ENCODE results near the gene CNPY1.
"Not testable (repeated sequence)": the region's sequence is repeated elsewhere in the genome, so short reads cannot be mapped to it uniquely, and the experiment has no call there.

Gene CNPY1

GRCh38 chr7:155530601-155531000 lies 15.8 kb downstream of the CNPY1 start:
- Histone ChIP-seq H3K4me3 (ENCODE audit: low read length) (no peak overlapping the region), H3K9me3 (ENCODE audit: low read length) (no peaks in the 10 kb centered on the region), H3K27me3 (ENCODE audit: insufficient read depth, low read length) (peaks cover 21% of the 10 kb centered on the region), H3K36me3 (ENCODE audit: insufficient read depth, low read length) (no peaks in the 10 kb centered on the region), H2AFZ (ENCODE audit: low read depth, low read length) (no peak overlapping the region), H3K4me1 (ENCODE audit: insufficient read depth, low read length) (peaks cover 28% of the 10 kb centered on the region)

GRCh38 chr7:155529845-155530244 lies 16.5 kb downstream of the CNPY1 start:
- H3K4me3 ChIP-seq (ENCODE audit: low read length): no peak overlapping the region
- peaks cover 14% of the 10 kb centered on the region for H3K27me3 ChIP-seq (ENCODE audit: insufficient read depth, low read length)
- no peaks in the 10 kb centered on the region for H3K9me3 ChIP-seq (ENCODE audit: low read length)
- no peak overlapping the region for H2AFZ ChIP-seq (ENCODE audit: low read depth, low read length)
- H3K36me3 ChIP-seq (ENCODE audit: insufficient read depth, low read length): no peaks in the 10 kb centered on the region
- H3K4me1 ChIP-seq (ENCODE audit: insufficient read depth, low read length): peaks cover 28% of the 10 kb centered on the region

GRCh38 chr7:155529346-155529745 lies 17.0 kb downstream of the CNPY1 start:
- Histone ChIP-seq H3K27me3 (ENCODE audit: insufficient read depth, low read length) (peaks cover 10% of the 10 kb centered on the region), H3K4me1 (ENCODE audit: insufficient read depth, low read length) (peaks cover 26% of the 10 kb centered on the region)

GRCh38 chr7:155527664-155528063 lies 18.7 kb downstream of the CNPY1 start:
- Histone ChIP-seq H2AFZ (ENCODE audit: low read depth, low read length) (no peak overlapping the region), H3K9me3 (ENCODE audit: low read length) (no peaks in the 10 kb centered on the region), H3K4me3 (ENCODE audit: low read length) (no peak overlapping the region), H3K4me1 (ENCODE audit: insufficient read depth, low read length) (peaks cover 12% of the 10 kb centered on the region), H3K36me3 (ENCODE audit: insufficient read depth, low read length) (no peaks in the 10 kb centered on the region), H3K27me3 (ENCODE audit: insufficient read depth, low read length) (peaks cover 7% of the 10 kb centered on the region)

More at GRCh38 chr7:155529346-155529745, 17.0 kb downstream of the CNPY1 start:
- H3K4me3 ChIP-seq (ENCODE audit: low read length): no peak overlapping the region
- no peaks in the 10 kb centered on the region for H3K9me3 ChIP-seq (ENCODE audit: low read length)
- no peak overlapping the region for H2AFZ ChIP-seq (ENCODE audit: low read depth, low read length)
- no peaks in the 10 kb centered on the region for H3K36me3 ChIP-seq (ENCODE audit: insufficient read depth, low read length)

- Histone ChIP-seq H3K4me1 (ENCODE audit: insufficient read depth, low read length) (peaks cover 5% of the 10 kb centered on the region), H3K9me3 (ENCODE audit: low read length) (no peaks in the 10 kb centered on the region), H3K4me3 (ENCODE audit: low read length) (no peak overlapping the region), H2AFZ (ENCODE audit: low read depth, low read length) (no peak overlapping the region), H3K27me3 (ENCODE audit: insufficient read depth, low read length) (no peaks in the 10 kb centered on the region), H3K36me3 (ENCODE audit: insufficient read depth, low read length) (no peaks in the 10 kb centered on the region)
These were observed 20.1 kb downstream of the CNPY1 start for GRCh38 chr7:155526225-155526624.

GRCh38 chr7:155524018-155524556 lies 22.3 kb downstream of the CNPY1 start:
- Histone ChIP-seq H3K4me3 (ENCODE audit: low read length) (no peak overlapping the region), H3K9me3 (ENCODE audit: low read length) (no peaks in the 10 kb centered on the region), H3K27me3 (ENCODE audit: insufficient read depth, low read length) (no peaks in the 10 kb centered on the region)

GRCh38 chr7:155523168-155523675 lies 23.1 kb downstream of the CNPY1 start:
- H3K4me1 ChIP-seq (ENCODE audit: insufficient read depth, low read length): no peaks in the 10 kb centered on the region
- H3K9me3 ChIP-seq (ENCODE audit: low read length): no peaks in the 10 kb centered on the region
- no peak overlapping the region for H2AFZ ChIP-seq (ENCODE audit: low read depth, low read length)
- H3K36me3 ChIP-seq (ENCODE audit: insufficient read depth, low read length): no peaks in the 10 kb centered on the region
- no peaks in the 10 kb centered on the region for H3K27me3 ChIP-seq (ENCODE audit: insufficient read depth, low read length)
- H3K4me3 ChIP-seq (ENCODE audit: low read length): no peak overlapping the region

More at GRCh38 chr7:155524018-155524556, 22.3 kb downstream of the CNPY1 start:
- H3K4me1 ChIP-seq (ENCODE audit: insufficient read depth, low read length): no peaks in the 10 kb centered on the region
- H2AFZ ChIP-seq (ENCODE audit: low read depth, low read length): no peak overlapping the region
- H3K36me3 ChIP-seq (ENCODE audit: insufficient read depth, low read length): no peaks in the 10 kb centered on the region

GRCh38 chr7:155521743-155522398 lies 24.5 kb downstream of the CNPY1 start:
- no peak overlapping the region for H3K4me3 ChIP-seq (ENCODE audit: low read length)
- H3K36me3 ChIP-seq (ENCODE audit: insufficient read depth, low read length): no peaks in the 10 kb centered on the region
- H3K9me3 ChIP-seq (ENCODE audit: low read length): no peaks in the 10 kb centered on the region
- H3K27me3 ChIP-seq (ENCODE audit: insufficient read depth, low read length): no peaks in the 10 kb centered on the region
- H2AFZ ChIP-seq (ENCODE audit: low read depth, low read length): no peak overlapping the region
- no peaks in the 10 kb centered on the region for H3K4me1 ChIP-seq (ENCODE audit: insufficient read depth, low read length)

GRCh38 chr7:155521007-155521742 lies 25.2 kb downstream of the CNPY1 start:
- Histone ChIP-seq H3K27me3 (ENCODE audit: insufficient read depth, low read length) (no peaks in the 10 kb centered on the region), H2AFZ (ENCODE audit: low read depth, low read length) (no peak overlapping the region), H3K4me1 (ENCODE audit: insufficient read depth, low read length) (no peaks in the 10 kb centered on the region), H3K4me3 (ENCODE audit: low read length) (no peak overlapping the region), H3K36me3 (ENCODE audit: insufficient read depth, low read length) (no peaks in the 10 kb centered on the region), H3K9me3 (ENCODE audit: low read length) (no peaks in the 10 kb centered on the region)

GRCh38 chr7:155520114-155520513 lies 26.2 kb downstream of the CNPY1 start:
- Histone ChIP-seq H3K4me3 (ENCODE audit: low read length) (no peak overlapping the region), H3K27me3 (ENCODE audit: insufficient read depth, low read length) (no peaks in the 10 kb centered on the region), H2AFZ (ENCODE audit: low read depth, low read length) (no peak overlapping the region), H3K4me1 (ENCODE audit: insufficient read depth, low read length) (no peaks in the 10 kb centered on the region), H3K9me3 (ENCODE audit: low read length) (no peaks in the 10 kb centered on the region), H3K36me3 (ENCODE audit: insufficient read depth, low read length) (no peaks in the 10 kb centered on the region)

GRCh38 chr7:155519358-155519757 lies 27.0 kb downstream of the CNPY1 start:
- H3K27me3 ChIP-seq (ENCODE audit: insufficient read depth, low read length); H3K4me3 ChIP-seq (ENCODE audit: low read length): not testable (repeated sequence)

GRCh38 chr7:155518633-155519032 lies 27.7 kb downstream of the CNPY1 start:
- H3K9me3 ChIP-seq (ENCODE audit: low read length): no peaks in the 10 kb centered on the region
- no peak overlapping the region for H2AFZ ChIP-seq (ENCODE audit: low read depth, low read length)
- H3K4me1 ChIP-seq (ENCODE audit: insufficient read depth, low read length): no peaks in the 10 kb centered on the region
- H3K4me3 ChIP-seq (ENCODE audit: low read length): no peak overlapping the region
- no peaks in the 10 kb centered on the region for H3K36me3 ChIP-seq (ENCODE audit: insufficient read depth, low read length)
- no peaks in the 10 kb centered on the region for H3K27me3 ChIP-seq (ENCODE audit: insufficient read depth, low read length)

More at GRCh38 chr7:155519358-155519757, 27.0 kb downstream of the CNPY1 start:
- not testable (repeated sequence) for H3K9me3 ChIP-seq (ENCODE audit: low read length); H2AFZ ChIP-seq (ENCODE audit: low read depth, low read length); H3K4me1 ChIP-seq (ENCODE audit: insufficient read depth, low read length); H3K36me3 ChIP-seq (ENCODE audit: insufficient read depth, low read length)

- no peak overlapping the region for H3K4me3 ChIP-seq (ENCODE audit: low read length)
- no peaks in the 10 kb centered on the region for H3K4me1 ChIP-seq (ENCODE audit: insufficient read depth, low read length)
- no peaks in the 10 kb centered on the region for H3K9me3 ChIP-seq (ENCODE audit: low read length)
- H2AFZ ChIP-seq (ENCODE audit: low read depth, low read length): no peak overlapping the region
- no peaks in the 10 kb centered on the region for H3K36me3 ChIP-seq (ENCODE audit: insufficient read depth, low read length)
- H3K27me3 ChIP-seq (ENCODE audit: insufficient read depth, low read length): no peaks in the 10 kb centered on the region
These were observed 28.4 kb downstream of the CNPY1 start for GRCh38 chr7:155517969-155518368.

Measured in neuron (in vitro differentiated cells).